Eye (tissue), 1 donor: ENCODE results near the gene KCTD21.

ENCODE experiments used
- DNase-seq: peaks from one replicate; pipeline ENCODE4 v3.0.0-alpha.2; 2015

The KCTD21 gene

DNA sequence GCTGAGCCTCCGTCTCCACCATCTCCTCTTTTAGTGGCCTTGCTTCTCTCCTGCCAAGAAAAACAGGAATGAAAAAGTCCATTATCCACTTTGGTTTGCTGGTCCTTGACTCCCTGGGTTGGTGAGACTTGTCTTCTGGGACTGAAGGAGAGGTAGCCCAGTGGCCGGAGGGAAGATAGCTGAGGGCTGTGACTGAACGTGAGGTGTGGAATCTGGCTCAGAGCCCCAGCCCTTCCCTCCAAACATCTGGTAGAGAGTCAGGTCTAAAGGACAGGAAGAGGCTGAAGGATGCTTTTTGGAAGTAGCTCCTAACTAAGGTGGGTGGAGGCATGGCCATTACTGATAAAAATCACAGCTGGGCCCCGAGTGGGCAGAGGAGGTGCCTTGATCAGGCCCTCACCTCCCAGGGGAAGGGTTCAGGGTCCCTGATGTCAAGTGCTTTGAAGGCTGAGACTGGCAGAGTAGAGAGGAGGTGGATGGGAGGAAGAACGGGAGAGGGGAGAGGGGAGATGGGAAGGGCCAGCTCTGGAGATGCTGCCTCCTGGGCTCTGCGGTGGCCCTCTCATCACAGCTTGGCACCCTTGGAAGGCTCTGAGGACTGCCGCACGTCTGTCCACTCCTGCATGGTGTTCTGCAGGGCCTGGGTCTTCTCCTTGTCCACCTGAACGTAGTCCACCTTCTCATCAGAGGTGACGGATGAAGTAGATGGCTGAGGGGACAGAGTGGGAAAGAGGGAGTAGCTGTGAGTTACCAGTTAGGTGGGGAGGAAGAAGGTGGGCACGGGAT is 30.5 kb upstream of the KCTD21 start:
- DNase-seq = no peak

DNA sequence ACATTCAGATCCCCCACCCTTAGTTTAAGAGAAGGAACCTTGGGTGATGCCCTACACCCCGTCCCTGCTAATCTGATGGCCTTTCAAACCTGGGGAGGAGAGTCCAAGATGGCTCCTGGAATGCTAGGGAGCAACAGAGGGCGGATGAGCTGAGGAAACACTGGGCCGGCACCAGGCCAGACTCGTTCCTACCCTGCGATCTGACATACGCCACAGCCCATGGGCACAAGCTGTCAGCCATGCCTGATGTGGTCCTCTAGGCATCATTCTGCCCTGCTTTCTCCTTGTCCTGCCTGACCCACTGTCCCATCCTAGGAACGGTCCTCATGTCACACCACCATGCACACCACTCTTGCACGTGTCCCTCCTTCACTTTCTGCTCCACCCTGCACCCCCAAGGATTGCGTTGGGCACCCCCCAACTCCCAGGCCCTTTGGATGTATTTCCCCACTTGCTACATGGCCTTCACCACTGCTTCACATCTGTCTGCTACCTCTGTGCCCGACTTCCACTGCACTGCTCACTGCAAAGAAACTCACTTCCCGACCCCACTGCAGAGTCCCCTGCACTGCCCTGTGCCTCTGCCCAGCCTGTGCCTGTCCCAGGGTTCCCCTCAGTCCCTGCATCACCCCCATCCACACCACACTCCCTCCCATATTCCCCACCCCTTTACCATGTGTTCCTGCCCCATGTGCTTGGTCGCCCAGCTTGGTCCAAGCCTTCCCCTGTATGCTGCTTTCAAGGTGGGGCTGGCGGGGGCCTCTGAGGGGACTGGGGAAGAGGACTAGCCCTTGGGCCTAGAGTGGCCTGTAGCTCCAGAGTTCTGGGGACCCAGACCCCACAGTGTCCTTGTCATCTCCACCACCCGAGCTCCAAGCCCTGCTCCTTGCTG is 29.5 kb upstream of the KCTD21 start:
- DNase-seq = no peak

DNA sequence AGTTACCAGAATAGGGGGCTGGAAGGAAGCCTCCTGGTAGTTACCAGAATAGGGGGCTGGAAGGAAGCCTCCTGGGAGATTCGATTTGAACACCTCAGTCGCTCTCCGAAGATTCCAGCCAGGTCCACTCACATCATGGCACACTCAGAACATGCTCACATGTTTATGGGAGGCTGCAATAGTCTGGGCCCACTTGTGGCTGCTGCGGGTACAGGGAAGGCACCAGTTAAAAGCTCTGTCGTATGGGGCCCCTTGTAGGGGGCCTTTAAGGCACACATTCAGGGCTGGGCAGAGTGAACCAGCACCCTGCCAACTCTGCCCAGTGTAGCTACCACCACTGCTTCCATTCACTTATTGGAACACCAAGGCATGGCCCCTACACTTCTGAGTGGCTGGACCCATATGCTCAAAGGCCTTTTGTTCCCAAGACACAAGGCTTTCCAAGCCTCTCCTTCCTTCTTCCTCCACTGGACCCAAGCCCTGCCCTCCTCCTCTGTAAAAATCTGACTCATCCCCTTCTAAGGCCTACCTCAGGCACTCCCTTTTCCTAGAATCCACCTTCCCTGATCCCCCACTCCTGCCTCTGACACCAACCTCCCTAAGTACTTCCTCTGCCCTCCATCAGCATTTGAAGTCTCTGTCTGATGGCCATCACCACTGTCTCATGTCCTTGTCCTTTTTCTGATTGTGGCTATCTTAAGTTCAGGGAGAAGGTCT is 28.3 kb upstream of the KCTD21 start:
- no peak for DNase-seq

DNA sequence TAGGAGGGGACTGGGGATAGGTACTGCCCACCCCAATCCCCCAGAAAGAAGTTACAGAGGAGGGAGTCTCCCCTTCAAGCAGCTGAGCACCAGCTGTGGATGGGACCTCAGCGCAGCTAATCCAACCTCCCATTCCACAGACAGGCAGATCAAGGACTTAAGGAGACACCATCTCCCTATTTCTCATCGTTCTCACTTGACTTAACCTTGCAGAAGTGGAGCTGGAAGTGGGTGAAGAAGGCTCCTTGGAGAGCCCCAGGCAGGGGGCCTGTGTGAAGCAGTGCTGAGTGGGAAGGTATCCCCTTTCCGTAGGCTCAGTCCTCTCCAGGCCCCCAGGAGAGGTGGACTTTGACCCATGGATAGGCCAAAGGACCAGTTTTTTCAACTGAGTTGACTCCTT is 27.6 kb upstream of the KCTD21 start:
- DNase-seq = no peak

DNA sequence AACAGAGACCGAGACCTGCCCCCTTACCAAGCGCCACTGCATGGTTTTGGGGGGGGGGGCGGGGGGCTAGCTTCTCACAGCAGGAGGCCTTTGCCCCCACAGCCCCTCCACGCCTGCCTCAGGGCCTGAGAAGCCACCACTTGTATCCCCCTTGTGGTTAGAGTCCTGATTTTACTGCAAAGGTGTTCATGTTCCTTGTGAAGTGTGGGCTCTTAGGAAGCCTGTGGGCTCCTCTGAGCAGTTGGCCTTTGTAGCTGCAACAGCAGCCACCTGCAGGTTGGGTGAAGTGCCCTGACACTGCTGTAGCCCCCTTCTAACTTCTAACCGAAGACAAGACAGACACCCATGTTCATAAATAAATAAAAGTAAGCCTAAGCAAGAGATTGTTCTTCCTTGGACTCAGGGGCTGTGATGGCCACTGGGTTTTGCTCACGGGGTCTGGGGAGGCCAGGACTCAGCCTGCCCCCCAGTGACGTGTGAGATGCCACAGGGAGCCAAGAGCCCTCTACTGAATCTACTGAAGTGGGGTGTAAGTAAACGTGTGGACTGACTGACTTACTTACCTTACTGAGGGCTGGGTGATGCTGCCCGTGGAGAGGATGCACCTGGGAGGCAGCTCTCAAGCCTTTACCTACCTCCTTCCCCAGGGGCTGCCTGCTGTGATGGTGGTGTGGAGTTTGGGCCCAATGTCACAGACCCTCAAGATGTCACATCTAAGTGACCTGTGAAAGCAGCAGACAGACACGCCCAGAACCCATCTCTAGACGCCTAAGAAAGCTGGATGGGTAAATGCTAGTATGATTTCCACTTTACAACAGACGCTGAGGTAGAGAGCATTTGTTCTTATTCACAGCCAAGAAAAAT is 26.1 kb upstream of the KCTD21 start:
- no peak for DNase-seq

DNA sequence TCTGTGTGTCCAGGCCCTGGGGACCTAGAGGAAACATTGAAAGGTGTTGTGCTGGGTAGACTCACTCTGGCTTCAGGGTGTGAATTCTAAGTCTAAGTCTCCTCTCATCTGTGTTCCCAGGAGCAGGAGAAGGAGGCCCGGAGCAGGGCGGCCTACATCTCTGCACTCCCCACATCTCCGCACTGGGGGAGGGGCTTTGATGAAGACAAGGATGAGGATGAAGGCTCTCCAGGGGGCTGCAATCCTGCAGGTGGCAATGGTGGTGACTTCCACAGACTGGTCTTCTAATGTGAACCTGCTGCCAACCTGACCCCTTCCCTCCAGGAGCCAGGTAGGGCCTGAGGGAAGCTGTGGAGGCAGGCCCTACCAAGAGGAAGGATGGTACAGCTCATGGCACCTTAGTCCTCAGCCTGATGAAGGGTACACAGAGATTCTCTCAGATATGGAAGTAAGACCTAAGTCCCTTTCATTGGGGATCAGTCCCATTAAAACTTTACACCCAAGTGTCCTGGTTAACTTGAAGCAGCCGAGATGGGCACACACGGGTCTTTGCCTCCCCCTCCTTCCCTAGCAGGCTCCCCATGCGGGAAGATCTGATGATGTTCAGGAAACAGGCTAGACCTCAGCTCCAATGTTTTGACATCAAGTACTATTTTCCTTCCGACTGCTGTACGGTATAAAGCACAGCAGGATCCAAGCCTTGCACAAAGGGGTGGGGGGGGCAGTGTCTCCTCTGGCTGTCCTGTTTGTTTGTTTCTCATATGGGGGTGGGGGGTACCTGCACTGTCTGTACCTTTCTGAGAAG is 25.3 kb upstream of the KCTD21 start:
- DNase-seq = no peak

DNA sequence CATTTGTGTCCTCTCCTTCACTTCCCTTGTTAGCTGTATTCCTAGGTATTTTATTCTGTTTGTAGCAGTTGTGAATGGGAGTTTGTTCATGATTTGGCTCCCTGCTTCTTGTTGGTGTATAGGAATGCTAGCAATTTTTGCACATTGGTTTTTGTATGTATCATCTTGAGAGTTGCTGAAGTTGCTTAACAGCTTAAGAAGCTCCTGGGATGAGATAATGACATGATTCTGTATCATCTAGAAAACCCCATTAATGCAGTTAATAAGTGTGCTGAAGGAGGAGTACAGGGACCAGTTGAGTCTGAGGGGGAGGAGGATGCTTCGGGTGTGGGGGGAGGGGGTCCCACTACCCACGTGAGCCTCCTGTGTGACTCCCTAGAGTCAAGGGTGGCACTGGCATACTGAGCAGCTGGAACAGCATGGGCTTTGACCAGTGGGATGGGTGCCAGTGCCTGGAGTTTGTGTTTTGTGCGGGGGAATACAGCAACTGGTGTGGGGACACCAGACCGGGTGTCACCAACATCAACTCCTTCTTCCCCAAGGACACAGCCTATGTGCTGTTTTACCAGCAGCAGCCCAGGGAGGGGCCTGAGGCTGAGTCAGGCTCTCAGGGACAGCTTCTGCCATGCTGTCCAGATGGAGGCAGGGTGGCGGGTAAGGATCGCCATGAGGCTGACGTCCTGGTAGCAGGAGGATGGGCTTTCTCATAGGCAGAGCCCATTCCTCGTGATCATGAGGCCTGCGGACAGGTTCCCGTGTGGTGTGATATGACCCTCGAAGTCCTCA is 24.4 kb upstream of the KCTD21 start:
- DNase-seq = no peak

DNA sequence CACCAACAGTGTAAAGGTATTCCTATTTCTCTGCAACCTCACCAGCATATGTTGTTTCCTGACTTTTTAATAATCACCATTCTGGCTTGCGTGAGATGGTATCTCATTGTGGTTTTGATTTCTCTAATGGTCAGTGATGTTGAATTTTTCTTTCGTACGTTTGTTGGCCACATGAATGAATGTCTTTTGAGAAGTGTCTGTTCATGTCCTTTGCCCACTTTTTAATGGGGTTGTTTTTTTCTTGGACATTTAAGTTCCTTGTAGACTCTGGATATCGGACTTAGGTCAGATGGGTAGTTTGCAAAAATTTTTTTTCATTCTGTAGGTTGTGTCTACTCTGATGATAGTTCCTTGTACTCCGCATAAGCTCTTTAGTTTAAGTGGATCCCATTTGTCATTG is 23.1 kb upstream of the KCTD21 start:
- DNase-seq = no peak

DNA sequence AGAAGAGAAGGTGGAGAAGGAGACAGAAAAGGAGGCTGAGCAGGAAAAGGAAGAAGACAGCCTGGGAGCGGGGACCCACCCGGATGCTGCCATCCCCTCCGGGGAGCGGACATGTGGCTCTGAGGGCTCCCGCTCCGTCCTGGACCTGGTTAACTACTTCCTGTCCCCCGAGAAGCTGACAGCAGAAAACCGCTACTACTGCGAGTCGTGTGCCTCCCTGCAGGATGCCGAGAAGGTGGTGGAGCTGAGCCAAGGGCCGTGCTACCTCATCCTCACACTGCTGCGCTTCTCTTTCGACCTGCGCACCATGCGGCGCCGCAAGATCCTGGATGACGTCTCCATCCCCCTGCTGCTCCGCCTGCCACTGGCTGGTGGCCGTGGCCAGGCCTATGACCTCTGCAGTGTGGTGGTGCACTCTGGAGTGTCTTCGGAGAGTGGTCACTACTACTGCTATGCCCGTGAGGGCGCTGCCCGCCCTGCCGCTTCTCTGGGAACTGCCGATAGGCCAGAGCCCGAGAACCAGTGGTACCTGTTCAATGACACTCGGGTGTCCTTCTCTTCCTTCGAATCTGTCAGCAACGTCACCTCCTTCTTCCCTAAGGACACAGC is 21.7 kb upstream of the KCTD21 start:
- no peak for DNase-seq

DNA sequence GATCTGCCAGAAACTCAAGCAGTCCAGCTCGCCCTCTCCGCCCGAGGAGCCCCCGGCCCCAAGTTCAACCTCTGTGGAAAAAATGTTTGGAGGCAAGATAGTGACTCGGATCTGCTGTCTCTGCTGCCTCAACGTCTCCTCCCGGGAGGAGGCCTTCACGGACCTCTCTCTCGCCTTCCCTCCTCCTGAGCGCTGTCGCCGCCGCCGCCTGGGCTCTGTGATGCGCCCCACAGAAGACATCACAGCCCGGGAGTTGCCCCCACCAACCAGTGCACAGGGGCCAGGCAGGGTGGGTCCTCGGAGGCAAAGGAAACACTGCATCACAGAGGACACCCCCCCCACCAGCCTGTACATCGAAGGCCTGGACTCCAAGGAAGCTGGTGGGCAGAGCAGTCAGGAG is 21.1 kb upstream of the KCTD21 start:
- DNase-seq = no peak

DNA sequence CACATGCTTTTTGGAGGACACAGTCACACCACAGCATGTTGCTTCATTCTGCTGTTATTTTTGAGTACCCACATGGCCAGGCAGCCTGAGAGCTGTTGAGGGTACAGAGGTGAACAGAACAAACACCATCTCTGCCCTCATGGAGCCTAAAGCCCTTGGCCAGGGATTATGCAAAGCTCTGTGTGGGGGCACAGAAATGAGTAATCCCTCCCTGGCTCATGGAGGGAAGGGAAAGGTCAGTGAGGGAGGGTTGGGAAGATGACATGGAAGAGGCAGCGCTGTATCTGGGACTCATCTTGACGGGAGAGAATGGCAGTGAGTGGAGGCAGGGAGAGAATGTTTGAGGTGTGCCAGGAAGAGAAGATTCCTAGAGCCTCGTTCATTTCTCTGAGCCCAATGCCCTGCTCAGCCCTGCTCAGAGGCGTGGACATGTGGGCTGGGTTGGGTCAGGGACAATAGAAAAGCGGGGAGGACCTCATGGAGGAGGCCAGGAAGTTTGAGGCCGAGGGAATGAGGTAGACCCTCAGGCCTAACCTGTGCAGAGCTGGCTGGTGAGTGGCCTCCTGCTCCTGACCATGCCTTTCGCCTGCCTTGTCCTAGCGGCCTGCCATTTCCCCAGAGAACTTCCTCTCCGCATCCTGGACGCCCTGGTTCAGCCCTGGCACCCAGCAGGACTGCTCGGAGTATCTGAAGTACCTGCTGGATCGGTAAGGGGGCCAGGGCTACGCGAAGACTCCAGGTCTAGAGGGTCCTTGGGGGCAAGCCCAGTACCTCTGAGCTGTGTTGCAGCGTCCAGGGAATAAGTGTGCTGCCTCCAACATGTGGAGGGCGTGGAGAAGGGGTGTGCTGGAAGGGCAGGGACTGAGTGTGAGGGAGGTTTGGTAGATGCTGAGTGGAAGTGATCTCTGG is 20.1 kb upstream of the KCTD21 start:
- no peak for DNase-seq

DNA sequence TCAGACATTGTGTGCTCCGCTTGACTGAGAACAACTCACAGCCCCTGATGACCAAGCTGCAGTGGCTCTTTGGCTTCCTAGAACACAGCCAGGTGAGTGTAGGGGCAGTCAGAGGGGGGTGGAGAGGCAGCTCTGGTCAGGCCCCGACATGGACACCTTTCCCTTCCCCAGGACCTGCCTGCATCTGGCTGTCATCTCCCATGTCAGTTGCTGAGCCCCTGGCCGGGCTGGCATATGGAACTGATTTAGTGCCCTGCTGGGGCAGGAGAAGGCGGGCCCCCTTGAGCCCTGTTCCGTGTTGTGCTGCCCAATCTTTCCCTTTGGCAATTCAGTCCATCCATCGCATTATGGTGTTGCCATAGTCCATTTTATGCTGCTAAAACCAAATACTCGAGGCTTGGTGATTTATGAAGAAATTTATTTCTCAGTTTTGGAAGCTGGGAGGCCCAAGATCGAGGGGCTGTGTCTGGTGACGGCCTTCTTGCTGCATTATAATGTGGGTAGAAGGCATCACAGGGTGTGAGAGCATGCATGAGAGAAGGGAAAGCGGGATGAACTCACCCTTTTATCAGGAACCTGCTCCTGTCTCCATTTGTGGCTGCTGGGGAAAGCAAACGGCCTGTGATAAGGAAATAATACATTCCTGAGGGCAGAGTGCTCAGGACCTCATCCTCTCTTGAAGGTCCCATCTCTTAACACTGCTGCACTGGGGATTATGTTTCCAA is 19.3 kb upstream of the KCTD21 start:
- DNase-seq = no peak

DNA sequence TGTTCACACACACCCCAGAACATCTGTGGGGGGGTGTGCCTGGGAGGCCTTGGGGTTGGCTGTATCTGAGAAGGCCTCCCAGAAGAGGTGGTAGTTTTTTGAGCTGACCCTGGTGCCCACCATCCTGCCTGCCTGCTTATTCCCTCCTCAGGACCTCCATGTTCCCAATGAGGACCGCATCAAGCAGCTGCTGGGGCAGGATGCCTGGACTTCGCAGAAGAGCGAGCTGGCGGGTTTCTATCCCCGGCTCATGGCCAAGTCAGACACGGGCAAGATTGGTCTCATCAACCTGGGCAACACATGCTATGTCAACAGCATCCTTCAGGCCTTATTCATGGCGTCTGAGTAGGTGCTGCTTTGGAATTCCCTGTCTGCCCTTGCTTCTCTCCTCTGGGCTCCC is 17.3 kb upstream of the KCTD21 start:
- no peak for DNase-seq

DNA sequence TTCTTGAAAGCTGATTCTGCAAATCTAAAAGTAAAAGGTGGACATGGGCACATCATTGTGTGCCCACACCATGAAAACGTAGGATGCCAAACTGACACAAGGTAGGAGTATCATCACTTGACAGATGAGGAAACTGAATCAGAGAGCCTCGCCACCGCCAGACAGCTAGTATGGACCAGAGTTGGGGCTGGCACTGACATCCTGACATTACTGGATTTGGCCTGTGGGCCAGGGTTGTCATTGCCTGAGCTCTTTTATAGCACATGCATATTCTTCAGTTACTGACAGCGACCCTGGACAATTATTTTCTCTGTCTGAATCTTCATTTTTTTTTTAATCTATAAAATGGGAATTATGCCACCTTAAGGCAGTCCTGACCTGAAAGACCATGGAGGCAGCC is 16.8 kb upstream of the KCTD21 start:
- DNase-seq = no peak

DNA sequence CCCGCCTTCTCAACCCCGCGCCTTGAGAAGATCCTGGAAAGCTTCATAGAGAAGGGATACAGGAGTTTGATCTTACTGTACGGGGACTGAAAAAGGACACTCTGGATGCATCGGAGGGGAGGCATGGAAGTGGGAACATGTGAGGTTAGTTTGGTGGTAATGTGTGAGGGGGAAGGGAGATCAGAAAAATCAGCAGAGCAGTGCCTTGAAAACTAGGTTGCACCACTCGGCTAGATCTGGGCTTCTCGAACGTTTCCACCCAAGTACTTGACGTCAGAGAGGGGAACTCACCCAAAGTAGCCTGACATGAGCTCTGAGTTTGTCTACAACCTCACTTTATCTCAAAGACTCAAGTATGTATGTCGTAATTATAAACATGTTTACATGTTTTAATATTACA is 14.8 kb upstream of the KCTD21 start:
- no peak for DNase-seq

DNA sequence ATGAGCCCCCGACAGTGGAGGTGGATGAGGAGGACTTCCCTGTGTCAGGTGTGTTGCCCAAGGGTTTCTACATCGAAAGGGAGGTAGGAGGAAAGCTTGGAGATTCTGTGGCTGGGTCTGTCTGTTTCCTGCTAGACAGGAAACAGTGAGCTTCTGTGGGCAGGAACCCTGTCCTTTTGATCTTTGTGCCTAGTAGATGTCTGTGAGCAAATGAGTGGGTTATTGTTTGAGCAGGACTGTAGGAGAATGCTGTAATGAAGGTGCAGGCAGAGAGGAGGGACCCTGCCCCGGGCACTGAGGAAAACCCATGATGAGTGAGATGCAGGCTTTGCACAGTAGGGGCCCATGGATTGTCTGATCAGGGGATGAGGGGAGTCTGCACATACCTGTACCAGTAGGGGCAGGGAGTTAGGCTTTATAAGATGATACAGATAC is 14.3 kb upstream of the KCTD21 start:
- no peak for DNase-seq

DNA sequence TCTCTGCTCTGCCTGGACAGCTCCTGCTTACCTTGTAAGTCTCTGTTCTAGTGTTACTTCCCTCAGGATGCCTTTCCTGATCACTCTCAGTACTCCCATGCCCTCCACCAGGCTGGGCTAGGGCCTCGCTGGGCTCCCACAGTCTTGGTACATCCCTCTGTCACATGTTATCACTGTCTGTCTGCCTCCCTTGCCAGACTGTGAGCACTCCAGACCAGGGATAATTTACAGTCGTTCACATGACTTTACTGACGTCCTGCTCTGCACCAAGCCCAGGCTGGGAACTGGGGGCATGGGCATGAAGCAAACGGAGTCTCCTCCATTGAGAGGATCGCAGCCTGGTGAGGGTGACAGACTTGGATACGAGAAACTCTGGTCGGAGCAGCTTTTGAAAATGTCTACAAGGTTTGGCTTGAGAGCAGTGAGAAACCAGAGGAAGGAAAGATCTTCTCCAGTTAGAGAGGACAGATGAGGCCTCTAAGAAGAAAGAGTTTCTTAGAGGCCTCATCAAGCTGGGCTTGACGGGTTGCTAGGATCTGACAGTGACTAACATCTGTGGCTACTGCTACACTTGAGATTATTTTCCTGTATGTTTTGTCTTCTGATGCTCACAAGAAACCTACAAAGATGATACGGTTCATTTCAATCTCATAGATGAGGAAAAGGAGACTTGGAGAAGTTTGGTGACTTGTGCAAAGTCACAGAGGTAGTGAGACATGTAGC is 12.8 kb upstream of the KCTD21 start:
- DNase-seq = no peak

DNA sequence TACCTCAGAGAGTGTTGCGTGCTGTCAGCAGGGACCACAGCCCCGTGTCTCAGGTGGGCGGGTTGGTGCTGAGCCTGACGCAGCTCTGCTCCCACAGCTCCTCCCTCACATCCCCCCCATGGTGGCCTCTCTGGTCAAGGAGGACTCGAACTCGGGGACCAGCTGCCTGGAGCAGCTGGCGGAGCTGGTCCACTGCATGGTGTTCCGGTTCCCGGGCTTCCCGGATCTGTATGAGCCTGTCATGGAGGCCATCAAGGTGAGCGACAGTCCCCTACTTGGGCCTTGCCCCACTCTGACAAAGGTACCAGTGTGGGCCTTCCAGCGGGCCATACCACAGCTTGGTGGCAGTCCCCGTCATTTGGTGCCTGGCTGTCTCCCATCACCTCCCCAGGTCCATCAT is 12.1 kb upstream of the KCTD21 start:
- DNase-seq = no peak
